Osteoblast (primary cell): Measurements from ENCODE around the gene DCLK1. TPM values are rescaled to one million over a fixed set of nuclear protein-coding genes. Genes with fewer than 3 reads are reported as not detected.

Source experiments
- DNase-seq: peaks from one replicate; pipeline ENCODE4 v3.0.0; 2011; ENCODE audit warnings: low spot score, mixed read lengths; ENCODE audit not compliant: insufficient read length; ENCODE audit errors: missing footprints
- H2AFZ ChIP-seq: 2 replicates; pipeline ENCODE4 v1.6.0; 2011; ENCODE audit warnings: mild to moderate bottlenecking, low read length
- H3K27ac ChIP-seq: 2 replicates; pipeline ENCODE4 v1.5.1; 2011; ENCODE audit warnings: mild to moderate bottlenecking, low read depth, low read length, moderate library complexity
- H3K27me3 ChIP-seq: 2 replicates; pipeline ENCODE4 v1.6.0; 2012; ENCODE audit warnings: mild to moderate bottlenecking, control low read depth, inconsistent platforms, low read length, moderate library complexity; ENCODE audit not compliant: insufficient read depth
- H3K36me3 ChIP-seq: 2 replicates; pipeline ENCODE4 v1.5.1; 2011; ENCODE audit warnings: mild to moderate bottlenecking, low read length, control low read depth, moderate library complexity; ENCODE audit not compliant: insufficient read depth
- H3K4me1 ChIP-seq: 2 replicates; pipeline ENCODE4 v1.5.1; 2011; ENCODE audit warnings: mild to moderate bottlenecking, low read length, control low read depth, moderate library complexity; ENCODE audit not compliant: insufficient read depth
- H3K4me2 ChIP-seq: 2 replicates; pipeline ENCODE4 v1.6.0; 2011; ENCODE audit warnings: mild to moderate bottlenecking, low read length; ENCODE audit not compliant: insufficient read depth
- H3K4me3 ChIP-seq: fragments of 200-600 bp; sonication (generic); 3 replicates; pipeline ENCODE4 v1.5.1; 2012; ENCODE audit warnings: mild to moderate bottlenecking, low read length, inconsistent platforms; ENCODE audit not compliant: insufficient read depth
- H3K79me2 ChIP-seq: 2 replicates; pipeline ENCODE4 v1.6.0; 2012; ENCODE audit warnings: mild to moderate bottlenecking, low read length, control low read depth, inconsistent platforms; ENCODE audit not compliant: insufficient read depth
- H3K9me3 ChIP-seq: 2 replicates; pipeline ENCODE4 v1.5.1; 2011; ENCODE audit warnings: low read depth, low read length, control low read depth
- H4K20me1 ChIP-seq: 2 replicates; pipeline ENCODE4 v1.6.0; 2012; ENCODE audit warnings: mild to moderate bottlenecking, low read length, control low read depth; ENCODE audit not compliant: insufficient read depth
- total RNA-seq: library from RNA; depleted of rRNA; stranded (reverse); fragments of >200 nt; gene quantifications from 2 replicates; pipeline ENCODE4 v1.2.3, GENCODE V29; 2012
- TF ChIP-seq, protein P1 (sequence below): IDR thresholded peaks from 2 replicates; pipeline ENCODE4 v1.5.1; 2011; ENCODE audit warnings: mild to moderate bottlenecking, low read depth, low read length, moderate library complexity; ENCODE audit errors: extremely low read depth

The DCLK1 gene
- total RNA-seq, 1 donor: 132 TPM

DNA sequence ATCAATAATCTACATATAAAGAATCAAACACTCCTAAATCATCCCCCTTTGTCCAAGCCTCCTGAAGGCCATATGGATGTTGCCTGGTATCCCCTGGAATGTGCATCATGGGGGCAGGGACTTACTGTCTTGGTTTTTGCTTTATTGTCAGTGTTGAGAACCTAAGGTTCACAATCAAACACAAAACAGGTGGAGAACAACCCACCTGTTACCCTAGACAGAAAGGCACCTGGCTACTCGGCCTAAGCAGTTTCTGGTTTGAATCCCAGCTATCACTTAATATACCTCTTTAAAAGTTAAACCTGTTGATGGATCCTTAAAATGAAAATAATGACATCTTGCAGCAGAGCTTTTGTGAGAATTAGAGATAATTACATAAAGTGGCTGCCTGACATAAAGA, 68.9 kb downstream of the DCLK1 start:
- no peak overlapping the region for H3K27ac ChIP-seq
- H4K20me1 ChIP-seq: no peaks in the 10 kb centered on the region
- no peak overlapping the region for H3K4me2 ChIP-seq
- no peak overlapping the region for H2AFZ ChIP-seq
- H3K4me1 ChIP-seq: no peaks in the 10 kb centered on the region
- no peaks in the 10 kb centered on the region for H3K36me3 ChIP-seq
- no peak overlapping the region for H3K4me3 ChIP-seq
- H3K9me3 ChIP-seq: no peaks in the 10 kb centered on the region
- DNase-seq: no peak
- TF ChIP-seq, protein P1, sequence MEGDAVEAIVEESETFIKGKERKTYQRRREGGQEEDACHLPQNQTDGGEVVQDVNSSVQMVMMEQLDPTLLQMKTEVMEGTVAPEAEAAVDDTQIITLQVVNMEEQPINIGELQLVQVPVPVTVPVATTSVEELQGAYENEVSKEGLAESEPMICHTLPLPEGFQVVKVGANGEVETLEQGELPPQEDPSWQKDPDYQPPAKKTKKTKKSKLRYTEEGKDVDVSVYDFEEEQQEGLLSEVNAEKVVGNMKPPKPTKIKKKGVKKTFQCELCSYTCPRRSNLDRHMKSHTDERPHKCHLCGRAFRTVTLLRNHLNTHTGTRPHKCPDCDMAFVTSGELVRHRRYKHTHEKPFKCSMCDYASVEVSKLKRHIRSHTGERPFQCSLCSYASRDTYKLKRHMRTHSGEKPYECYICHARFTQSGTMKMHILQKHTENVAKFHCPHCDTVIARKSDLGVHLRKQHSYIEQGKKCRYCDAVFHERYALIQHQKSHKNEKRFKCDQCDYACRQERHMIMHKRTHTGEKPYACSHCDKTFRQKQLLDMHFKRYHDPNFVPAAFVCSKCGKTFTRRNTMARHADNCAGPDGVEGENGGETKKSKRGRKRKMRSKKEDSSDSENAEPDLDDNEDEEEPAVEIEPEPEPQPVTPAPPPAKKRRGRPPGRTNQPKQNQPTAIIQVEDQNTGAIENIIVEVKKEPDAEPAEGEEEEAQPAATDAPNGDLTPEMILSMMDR: no peak
- H3K27me3 ChIP-seq: peaks cover 9% of the 10 kb centered on the region
- H3K79me2 ChIP-seq: no peaks in the 10 kb centered on the region

DNA sequence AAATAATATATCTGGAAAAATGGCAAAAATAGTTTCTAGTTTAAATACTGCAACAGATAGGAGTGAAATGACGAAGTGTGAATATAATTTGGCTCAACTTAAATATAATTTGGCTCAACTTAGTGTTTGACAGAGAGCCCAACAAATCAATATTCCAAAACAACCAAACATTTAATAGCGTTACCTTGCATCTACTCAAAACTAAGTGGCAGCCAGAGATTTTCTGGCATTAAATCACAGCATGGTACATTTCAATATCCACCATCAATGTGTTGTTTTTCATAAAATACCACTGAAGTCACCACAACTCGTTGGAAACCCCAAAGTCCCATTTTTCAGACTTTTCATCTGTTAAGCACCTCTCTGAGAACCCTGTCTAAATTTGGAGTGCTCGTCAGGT, 69.6 kb downstream of the DCLK1 start:
- Histone ChIP-seq H3K36me3 (no peaks in the 10 kb centered on the region), H3K4me3 (no peak overlapping the region), H2AFZ (no peak overlapping the region), H3K27ac (no peak overlapping the region), H4K20me1 (no peaks in the 10 kb centered on the region), H3K79me2 (no peaks in the 10 kb centered on the region), H3K4me1 (no peaks in the 10 kb centered on the region), H3K27me3 (peaks cover 9% of the 10 kb centered on the region), H3K9me3 (no peaks in the 10 kb centered on the region), H3K4me2 (no peak overlapping the region)
- DNase-seq: no peak
- TF ChIP-seq, protein P1: no peak

DNA sequence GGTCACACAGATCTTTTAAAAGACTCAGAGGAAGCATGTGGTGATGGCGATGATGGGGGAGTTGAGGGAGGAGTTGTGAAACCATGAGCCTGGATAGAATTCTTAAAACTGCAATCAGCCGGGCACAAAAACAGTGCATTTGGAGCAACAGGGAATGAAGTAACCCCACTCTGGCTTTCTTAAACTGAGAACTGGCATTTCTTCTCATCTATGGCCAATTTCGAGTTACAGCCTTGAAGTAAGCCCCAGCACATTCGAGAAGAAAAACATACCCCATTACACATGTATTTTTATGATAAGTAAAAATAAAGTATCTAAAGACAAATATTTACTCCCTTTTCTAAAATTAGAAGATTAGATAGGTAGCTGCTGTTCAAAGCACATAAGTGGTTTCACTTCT, 70.1 kb downstream of the DCLK1 start:
- H3K9me3 ChIP-seq: no peaks in the 10 kb centered on the region
- no peaks in the 10 kb centered on the region for H3K36me3 ChIP-seq
- peaks cover 9% of the 10 kb centered on the region for H3K27me3 ChIP-seq
- no peak overlapping the region for H2AFZ ChIP-seq
- no peaks in the 10 kb centered on the region for H3K4me1 ChIP-seq
- H3K4me2 ChIP-seq: no peak overlapping the region
- H3K79me2 ChIP-seq: no peaks in the 10 kb centered on the region
- H4K20me1 ChIP-seq: no peaks in the 10 kb centered on the region
- H3K27ac ChIP-seq: no peak overlapping the region
- H3K4me3 ChIP-seq: no peak overlapping the region
- TF ChIP-seq, protein P1: no peak
- DNase-seq: no peak

DNA sequence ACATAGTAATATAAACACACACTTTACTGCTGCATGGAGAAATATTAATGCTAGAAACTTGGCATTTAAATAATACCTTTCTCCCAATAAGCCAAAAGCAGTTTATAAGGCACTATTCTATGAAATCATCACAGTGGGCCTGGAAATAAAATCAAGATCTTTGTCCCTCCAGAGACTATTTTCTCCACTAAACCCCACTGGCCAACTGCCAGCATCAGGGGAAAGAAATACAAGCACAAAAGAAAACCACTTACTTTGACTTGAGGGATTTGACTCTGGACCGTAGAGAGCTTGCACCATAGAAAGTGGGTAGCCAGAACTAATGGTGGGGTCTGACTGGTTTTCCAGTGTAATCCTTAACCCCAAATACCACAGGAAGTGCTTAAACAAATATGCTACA, 71.9 kb downstream of the DCLK1 start:
- Histone ChIP-seq H3K79me2 (no peaks in the 10 kb centered on the region), H3K27ac (no peak overlapping the region), H4K20me1 (no peaks in the 10 kb centered on the region), H3K4me2 (no peak overlapping the region), H3K36me3 (no peaks in the 10 kb centered on the region), H3K4me1 (no peaks in the 10 kb centered on the region), H3K4me3 (no peak overlapping the region), H3K9me3 (no peaks in the 10 kb centered on the region), H3K27me3 (peaks cover 17% of the 10 kb centered on the region), H2AFZ (no peak overlapping the region)
- TF ChIP-seq, protein P1: no peak
- DNase-seq: no peak
